Measurements from ENCODE around the gene AADACL2. TPM values are rescaled to one million over a fixed set of nuclear protein-coding genes. Genes with fewer than 3 reads are reported as not detected.
A peak's percentile ranks its signal among the peaks of the same experiment; 100 is the strongest.
"Not testable (repeated sequence)": the region's sequence is repeated elsewhere in the genome, so short reads cannot be mapped to it uniquely, and the experiment has no call there.

AADACL2 gene
- total RNA-seq, 1 experiment from 2014 or later = not detected

GRCh38 chr3:151772825-151773480, 39.2 kb downstream of the AADACL2 start:
- no peak for DNase-seq (ENCODE audit: low read depth in 1 of 2, low spot score in 2 of 2)
- no peak overlapping the region for H3K4me3 ChIP-seq
- no peaks in the 10 kb centered on the region for H3K9me3 ChIP-seq (replicated peaks)
- no peaks in the 10 kb centered on the region for H3K27me3 ChIP-seq (replicated peaks)
- H3K36me3 ChIP-seq = no peaks in the 10 kb centered on the region
- peaks cover 26% of the 10 kb centered on the region for H3K4me1 ChIP-seq (replicated peaks)
- no peak overlapping the region for H3K27ac ChIP-seq

DNA sequence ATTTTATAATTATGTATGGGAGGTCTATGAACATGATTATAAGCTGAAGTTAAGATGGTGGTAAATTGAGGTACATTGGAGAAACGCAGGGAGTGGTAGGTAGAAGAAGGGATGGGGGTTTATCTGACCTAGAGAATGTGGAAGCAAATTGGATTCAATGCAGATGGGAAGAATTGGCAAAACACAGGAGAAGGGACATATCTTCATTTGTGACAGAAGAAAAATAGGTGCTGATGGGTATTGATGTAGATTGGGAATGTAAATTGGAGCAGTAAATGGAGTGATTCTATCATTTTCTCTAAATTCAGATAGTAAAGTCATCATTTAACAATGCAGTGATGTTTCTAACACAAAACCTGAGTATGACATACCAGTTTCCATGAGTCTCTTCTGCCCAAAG, 40.5 kb downstream of the AADACL2 start:
- no peaks in the 10 kb centered on the region for H3K27me3 ChIP-seq (replicated peaks)
- no peak overlapping the region for H3K4me3 ChIP-seq
- peaks cover 25% of the 10 kb centered on the region for H3K4me1 ChIP-seq (replicated peaks)
- no peak for DNase-seq (ENCODE audit: low read depth in 1 of 2, low spot score in 2 of 2)
- no peaks in the 10 kb centered on the region for H3K36me3 ChIP-seq
- no peaks in the 10 kb centered on the region for H3K9me3 ChIP-seq (replicated peaks)
- no peak overlapping the region for H3K27ac ChIP-seq

- Histone ChIP-seq H3K27ac (no peak overlapping the region), H3K4me1 (replicated peaks) (peaks cover 19% of the 10 kb centered on the region), H3K36me3 (no peaks in the 10 kb centered on the region), H3K9me3 (replicated peaks) (no peaks in the 10 kb centered on the region), H3K27me3 (replicated peaks) (no peaks in the 10 kb centered on the region), H3K4me3 (no peak overlapping the region)
- no peak for DNase-seq (ENCODE audit: low read depth in 1 of 2, low spot score in 2 of 2)
Observed at GRCh38 chr3:151774910-151775309, 41.2 kb downstream of the AADACL2 start.

GRCh38 chr3:151775314-151776258, 41.9 kb downstream of the AADACL2 start:
- DNase-seq (ENCODE audit: low read depth in 1 of 2, low spot score in 2 of 2) = no peak

DNA sequence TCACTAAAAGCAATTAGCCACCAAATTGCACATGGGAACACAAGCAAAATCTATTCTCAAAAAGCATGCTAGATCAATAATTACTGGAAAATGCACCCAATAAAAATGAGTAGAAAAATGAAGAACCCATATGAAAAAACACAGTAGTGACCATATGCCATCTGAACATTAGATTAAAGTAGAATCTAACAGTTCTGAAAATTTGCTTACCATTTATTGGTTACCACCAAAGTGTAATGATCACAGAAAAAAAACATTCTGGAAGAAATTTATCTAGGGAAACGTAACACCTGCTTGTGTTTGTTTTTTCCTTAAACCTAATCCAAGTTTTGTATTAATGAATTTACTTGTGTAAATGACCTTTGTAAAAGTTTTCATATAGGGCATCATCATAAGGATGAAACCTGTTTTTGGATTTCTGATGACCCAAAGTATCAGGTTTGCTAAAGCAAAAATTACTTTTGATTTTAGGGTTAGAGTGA, 42.6 kb downstream of the AADACL2 start:
- Histone ChIP-seq H3K4me3 (no peak overlapping the region), H3K27me3 (replicated peaks) (no peaks in the 10 kb centered on the region), H3K4me1 (replicated peaks) (peaks cover 8% of the 10 kb centered on the region), H3K27ac (no peak overlapping the region), H3K9me3 (replicated peaks) (no peaks in the 10 kb centered on the region), H3K36me3 (no peaks in the 10 kb centered on the region)
- DNase-seq (ENCODE audit: low read depth in 1 of 2, low spot score in 2 of 2) = no peak

More at GRCh38 chr3:151775314-151776258, 41.9 kb downstream of the AADACL2 start:
- Histone ChIP-seq H3K4me1 (replicated peaks) (peaks cover 15% of the 10 kb centered on the region), H3K4me3 (no peak overlapping the region), H3K27ac (no peak overlapping the region), H3K36me3 (no peaks in the 10 kb centered on the region), H3K9me3 (replicated peaks) (no peaks in the 10 kb centered on the region), H3K27me3 (replicated peaks) (no peaks in the 10 kb centered on the region)

DNA sequence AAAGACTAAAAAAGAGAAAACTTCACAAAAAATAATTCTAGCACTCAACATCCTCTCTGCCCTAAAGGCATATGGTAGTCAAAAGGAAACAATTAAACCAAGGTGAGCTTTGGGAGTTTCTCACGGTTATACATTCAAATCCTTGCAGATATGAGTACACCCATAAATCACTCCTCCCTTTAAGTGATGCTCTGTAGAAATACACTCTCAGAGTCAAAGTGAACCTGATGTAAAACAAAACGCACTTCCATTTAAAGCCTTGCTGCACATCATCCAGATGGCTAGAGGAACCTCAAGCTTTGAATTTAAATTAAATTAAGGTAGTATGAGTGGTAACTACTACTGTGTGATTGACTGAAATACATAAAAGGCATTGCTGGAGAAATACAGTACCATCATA, 44.2 kb downstream of the AADACL2 start:
- H3K27ac ChIP-seq = no peak overlapping the region
- no peak overlapping the region for H3K4me3 ChIP-seq
- no peaks in the 10 kb centered on the region for H3K9me3 ChIP-seq (replicated peaks)
- no peaks in the 10 kb centered on the region for H3K36me3 ChIP-seq
- H3K4me1 ChIP-seq (replicated peaks) = 0 out of 2 replicates have a peak, but pooled peaks cover 4% of the 10 kb centered on the region
- no peak for DNase-seq (ENCODE audit: low read depth in 1 of 2, low spot score in 2 of 2)
- no peaks in the 10 kb centered on the region for H3K27me3 ChIP-seq (replicated peaks)

- H3K27me3 ChIP-seq (replicated peaks) = no peaks in the 10 kb centered on the region
- no peaks in the 10 kb centered on the region for H3K9me3 ChIP-seq (replicated peaks)
- H3K27ac ChIP-seq = no peak overlapping the region
- no peaks in the 10 kb centered on the region for H3K36me3 ChIP-seq
- DNase-seq (ENCODE audit: low read depth in 1 of 2, low spot score in 2 of 2) = peak in 1 of 2 experiments; percentile 16
- H3K4me1 ChIP-seq (replicated peaks) = peaks cover 12% of the 10 kb centered on the region
- H3K4me3 ChIP-seq = no peak overlapping the region
Observed at GRCh38 chr3:151787626-151788025, 53.9 kb downstream of the AADACL2 start.

DNA sequence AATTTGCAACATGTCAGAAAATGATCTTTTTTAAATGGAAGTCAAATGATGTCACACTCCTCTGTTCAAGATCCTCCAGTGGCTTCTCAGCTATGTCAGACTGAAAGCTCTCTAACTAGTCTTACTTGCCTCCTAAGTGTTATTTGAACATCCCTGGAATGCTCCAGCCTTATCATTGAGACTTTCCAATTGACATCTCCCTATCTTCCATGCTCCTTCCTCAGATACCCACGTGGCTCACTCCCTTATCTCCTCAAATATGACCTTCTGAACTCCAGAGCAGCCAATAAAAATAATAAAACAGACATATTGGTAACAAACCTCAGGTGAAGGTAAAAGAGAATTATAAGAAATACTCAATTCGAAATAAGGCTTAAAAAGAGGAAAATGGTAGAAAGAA, 54.7 kb downstream of the AADACL2 start:
- Histone ChIP-seq H3K4me1 (replicated peaks) (peaks cover 13% of the 10 kb centered on the region), H3K36me3 (no peaks in the 10 kb centered on the region), H3K4me3 (no peak overlapping the region), H3K27me3 (replicated peaks) (no peaks in the 10 kb centered on the region), H3K27ac (no peak overlapping the region), H3K9me3 (replicated peaks) (no peaks in the 10 kb centered on the region)
- DNase-seq (ENCODE audit: low read depth in 1 of 2, low spot score in 2 of 2) = no peak

DNA sequence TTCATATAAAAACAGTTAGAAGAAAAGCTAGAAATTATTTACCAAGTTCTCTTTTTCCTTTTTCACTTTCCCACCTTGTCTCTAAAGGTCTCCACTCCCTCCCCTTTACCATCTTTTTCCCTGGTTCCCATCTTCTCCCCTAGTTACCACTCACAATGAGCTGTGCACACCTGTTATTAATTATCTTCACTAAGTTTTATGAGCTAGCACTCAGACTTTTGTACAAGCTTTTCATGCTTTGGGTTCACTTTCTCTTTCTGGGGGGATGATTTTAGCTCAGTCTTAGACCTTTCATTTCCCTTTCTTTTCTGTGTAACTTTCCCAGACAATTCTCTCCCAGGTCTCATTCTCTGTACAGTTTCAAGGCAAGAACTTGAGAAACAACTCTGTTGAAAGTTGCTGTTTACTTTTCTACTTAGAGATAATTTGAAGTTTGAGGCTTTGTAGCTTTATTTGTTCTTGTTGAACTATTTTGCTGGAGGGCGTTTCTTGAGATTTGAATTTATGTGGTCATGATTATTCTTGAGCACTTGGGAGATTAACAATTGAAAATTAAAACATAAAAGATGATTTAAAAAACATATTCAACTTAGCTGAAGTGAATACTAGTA, 56.2 kb downstream of the AADACL2 start:
- DNase-seq (ENCODE audit: low read depth in 1 of 2, low spot score in 2 of 2) = no peak
- no peak overlapping the region for H3K27ac ChIP-seq
- no peaks in the 10 kb centered on the region for H3K27me3 ChIP-seq (replicated peaks)
- H3K36me3 ChIP-seq = no peaks in the 10 kb centered on the region
- peaks cover 27% of the 10 kb centered on the region for H3K4me1 ChIP-seq (replicated peaks)
- no peaks in the 10 kb centered on the region for H3K9me3 ChIP-seq (replicated peaks)
- H3K4me3 ChIP-seq = no peak overlapping the region

GRCh38 chr3:151790763-151791162, 57.0 kb downstream of the AADACL2 start:
- not testable (repeated sequence) for H3K27me3 ChIP-seq (replicated peaks); H3K36me3 ChIP-seq; H3K27ac ChIP-seq; H3K4me3 ChIP-seq; DNase-seq (ENCODE audit: low read depth in 1 of 2, low spot score in 2 of 2); H3K9me3 ChIP-seq (replicated peaks)
- peaks cover 33% of the 10 kb centered on the region for H3K4me1 ChIP-seq (replicated peaks)

GRCh38 chr3:151792411-151792810, 58.7 kb downstream of the AADACL2 start:
- H3K27me3 ChIP-seq (replicated peaks) = no peaks in the 10 kb centered on the region
- no peak overlapping the region for H3K4me3 ChIP-seq
- no peak for DNase-seq (ENCODE audit: low read depth in 1 of 2, low spot score in 2 of 2)
- H3K4me1 ChIP-seq (replicated peaks) = peaks cover 33% of the 10 kb centered on the region
- H3K9me3 ChIP-seq (replicated peaks) = no peaks in the 10 kb centered on the region
- H3K27ac ChIP-seq = no peak overlapping the region
- no peaks in the 10 kb centered on the region for H3K36me3 ChIP-seq

DNA sequence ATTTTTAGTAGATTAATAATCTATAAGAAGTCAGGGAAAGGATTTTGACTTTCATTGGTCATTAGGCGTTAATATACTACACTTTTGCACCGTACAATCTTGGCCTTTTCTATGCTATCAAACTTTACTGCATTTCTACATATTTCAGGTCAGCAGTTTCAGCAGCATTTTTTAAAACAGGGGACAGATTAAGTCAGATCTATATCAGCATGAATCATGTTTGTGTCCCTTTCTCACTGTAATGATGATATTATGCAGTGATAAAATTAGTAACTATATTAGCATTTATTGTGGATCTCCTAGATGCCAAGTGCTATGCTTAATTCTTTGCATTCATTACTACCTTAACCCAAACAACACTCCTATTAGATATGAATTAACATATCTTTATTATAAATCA, 59.9 kb downstream of the AADACL2 start:
- no peaks in the 10 kb centered on the region for H3K27me3 ChIP-seq (replicated peaks)
- peaks cover 23% of the 10 kb centered on the region for H3K4me1 ChIP-seq (replicated peaks)
- H3K9me3 ChIP-seq (replicated peaks) = no peaks in the 10 kb centered on the region
- no peak overlapping the region for H3K27ac ChIP-seq
- H3K36me3 ChIP-seq = no peaks in the 10 kb centered on the region
- no peak for DNase-seq (ENCODE audit: low read depth in 1 of 2, low spot score in 2 of 2)
- no peak overlapping the region for H3K4me3 ChIP-seq

DNA sequence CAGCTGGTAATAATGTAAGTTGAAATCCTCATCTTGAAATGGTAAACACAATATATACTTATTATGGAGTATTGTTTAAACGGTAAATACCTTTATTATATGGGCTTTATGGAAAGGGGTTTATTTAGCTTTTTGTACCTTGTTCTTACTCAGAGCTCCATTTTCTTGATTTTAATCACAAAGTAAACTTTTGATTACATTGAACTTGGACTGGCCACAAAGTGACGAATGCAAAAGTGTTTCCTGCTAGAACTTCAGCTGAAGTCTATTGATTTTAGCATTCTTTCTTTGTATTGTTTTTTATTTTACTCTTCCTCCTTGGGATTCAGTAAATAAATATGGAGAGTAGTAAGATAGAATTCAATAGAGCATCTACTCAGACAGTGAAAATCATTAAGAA, 60.4 kb downstream of the AADACL2 start:
- no peak overlapping the region for H3K4me3 ChIP-seq
- peaks cover 23% of the 10 kb centered on the region for H3K4me1 ChIP-seq (replicated peaks)
- no peaks in the 10 kb centered on the region for H3K27me3 ChIP-seq (replicated peaks)
- DNase-seq (ENCODE audit: low read depth in 1 of 2, low spot score in 2 of 2) = no peak
- H3K27ac ChIP-seq = no peak overlapping the region
- H3K9me3 ChIP-seq (replicated peaks) = no peaks in the 10 kb centered on the region
- H3K36me3 ChIP-seq = no peaks in the 10 kb centered on the region

DNA sequence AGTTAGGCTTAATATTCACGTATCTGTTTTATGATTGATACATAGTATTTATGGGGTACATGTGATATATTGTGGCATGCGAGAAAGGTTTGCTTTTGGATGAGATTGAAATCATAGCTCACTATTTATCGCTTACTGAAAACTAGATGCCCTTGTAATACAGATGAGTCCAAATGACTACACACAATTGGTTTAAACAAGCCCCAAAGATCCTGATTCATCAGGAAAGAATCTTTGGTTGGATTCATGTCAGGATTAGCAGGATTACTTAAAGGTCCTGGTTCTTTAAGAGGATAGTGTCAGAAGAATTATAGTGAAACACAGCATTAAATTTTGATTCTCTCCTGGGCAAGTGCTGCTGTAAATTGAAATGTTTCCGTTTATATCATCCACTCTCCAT, 61.5 kb downstream of the AADACL2 start:
- no peak overlapping the region for H3K27ac ChIP-seq
- no peaks in the 10 kb centered on the region for H3K27me3 ChIP-seq (replicated peaks)
- H3K9me3 ChIP-seq (replicated peaks) = no peaks in the 10 kb centered on the region
- DNase-seq (ENCODE audit: low read depth in 1 of 2, low spot score in 2 of 2) = peak in 1 of 2 experiments; percentile 41
- H3K36me3 ChIP-seq = no peaks in the 10 kb centered on the region
- peaks cover 20% of the 10 kb centered on the region for H3K4me1 ChIP-seq (replicated peaks)
- no peak overlapping the region for H3K4me3 ChIP-seq

Data from SJSA1 (cell line).